Peyer's patch (tissue), 4 donors: Measurements from ENCODE around the gene RPS25. TPM values are rescaled to one million over a fixed set of nuclear protein-coding genes. Genes with fewer than 3 reads are reported as not detected.
"Not testable (repeated sequence)": the region's sequence is repeated elsewhere in the genome, so short reads cannot be mapped to it uniquely, and the experiment has no call there.

Experiments used
- DNase-seq, 3 donors: peaks; one replicate each; pipeline ENCODE4 v3.0.0-alpha.2; 2017 to 2019
- H3K27ac ChIP-seq, 4 donors: fragments of 200-600 bp; sonication (generic); one replicate each; pipeline ENCODE4 v1.5.1; 2016 to 2019
- H3K27me3 ChIP-seq, 2 donors: fragments of 200-600 bp; sonication (generic); one replicate each; pipeline ENCODE4 v1.5.1; 2019
- H3K36me3 ChIP-seq, 3 donors: fragments of 200-600 bp; sonication (generic); one replicate each; pipeline ENCODE4 v1.5.1; 2016 to 2019
- H3K4me1 ChIP-seq, 4 donors: fragments of 200-600 bp; sonication (generic); one replicate each; pipeline ENCODE4 v1.5.1; 2016 to 2019
- H3K4me3 ChIP-seq, 4 donors: fragments of 200-600 bp; sonication (generic); 1 replicate in 3 of 4; 2 replicates in 1 of 4; pipeline ENCODE4 v1.5.1; 2016 to 2019; ENCODE audit warnings: mild to moderate bottlenecking in 1 of 4
- H3K9me3 ChIP-seq, 4 donors: fragments of 200-600 bp; sonication (generic); one replicate each; pipeline ENCODE4 v1.5.1; 2016 to 2019; ENCODE audit warnings: mild to moderate bottlenecking in 1 of 4
- POLR2A ChIP-seq, 2 donors: fragments of 450-650 bp; IDR thresholded peaks; one replicate each; pipeline ENCODE4 v1.5.1; 2017; ENCODE audit warnings: antibody characterized with exemption in 2 of 2, mild to moderate bottlenecking in 2 of 2, moderate library complexity in 2 of 2
- total RNA-seq, 4 donors: library from RNA; depleted of rRNA; stranded (reverse); fragments of >200 nt; gene quantifications; one replicate each; pipeline ENCODE4 v1.1.0, GENCODE V29; 2016
- TF ChIP-seq, protein P1 (sequence below), 6 experiments: fragments of 450-650 bp in 4 of 6; fragments of 200-600 bp in 2 of 6; sonication (generic) in 1 of 6; IDR thresholded peaks; one replicate each; pipeline ENCODE4 v1.5.1; 2017 to 2019; ENCODE audit warnings: antibody characterized with exemption in 6 of 6, mild to moderate bottlenecking in 3 of 6, moderate library complexity in 1 of 6

RPS25 gene
- total RNA-seq, 4 donors from 2014 or later, result 369 to 1,310 (median 750) TPM

GRCh38 chr11:118996926-118997626 lies 21.1 kb downstream of the RPS25 start:
- H3K27ac ChIP-seq, result peak overlapping the region; percentile 74 to 84 (median 80)
- DNase-seq, result peak in 1 of 3 donors; percentile 20
- H3K9me3 ChIP-seq, result no peaks in the 10 kb centered on the region
- H3K36me3 ChIP-seq, result peaks cover 0 to 25% (median 0%) of the 10 kb centered on the region in 3 donors
- peaks cover 0 to 19% (median 6%) of the 10 kb centered on the region in 4 donors for H3K4me1 ChIP-seq
- no peaks in the 10 kb centered on the region for H3K27me3 ChIP-seq
- no peak for TF ChIP-seq POLR2A (IDR thresholded peaks at IDR 0.05)
- TF ChIP-seq, protein P1, sequence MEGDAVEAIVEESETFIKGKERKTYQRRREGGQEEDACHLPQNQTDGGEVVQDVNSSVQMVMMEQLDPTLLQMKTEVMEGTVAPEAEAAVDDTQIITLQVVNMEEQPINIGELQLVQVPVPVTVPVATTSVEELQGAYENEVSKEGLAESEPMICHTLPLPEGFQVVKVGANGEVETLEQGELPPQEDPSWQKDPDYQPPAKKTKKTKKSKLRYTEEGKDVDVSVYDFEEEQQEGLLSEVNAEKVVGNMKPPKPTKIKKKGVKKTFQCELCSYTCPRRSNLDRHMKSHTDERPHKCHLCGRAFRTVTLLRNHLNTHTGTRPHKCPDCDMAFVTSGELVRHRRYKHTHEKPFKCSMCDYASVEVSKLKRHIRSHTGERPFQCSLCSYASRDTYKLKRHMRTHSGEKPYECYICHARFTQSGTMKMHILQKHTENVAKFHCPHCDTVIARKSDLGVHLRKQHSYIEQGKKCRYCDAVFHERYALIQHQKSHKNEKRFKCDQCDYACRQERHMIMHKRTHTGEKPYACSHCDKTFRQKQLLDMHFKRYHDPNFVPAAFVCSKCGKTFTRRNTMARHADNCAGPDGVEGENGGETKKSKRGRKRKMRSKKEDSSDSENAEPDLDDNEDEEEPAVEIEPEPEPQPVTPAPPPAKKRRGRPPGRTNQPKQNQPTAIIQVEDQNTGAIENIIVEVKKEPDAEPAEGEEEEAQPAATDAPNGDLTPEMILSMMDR (IDR thresholded peaks at IDR 0.05), result peak in 1 of 6 experiments; percentile 7
- peak overlapping the region; percentile 71 to 93 (median 76) for H3K4me3 ChIP-seq

- DNase-seq, H3K9me3 ChIP-seq, H3K27ac ChIP-seq, H3K4me1 ChIP-seq, H3K36me3 ChIP-seq, H3K27me3 ChIP-seq, H3K4me3 ChIP-seq: not testable (repeated sequence)
These were observed 26.6 kb downstream of the RPS25 start for GRCh38 chr11:118991486-118992038.

- no peak for DNase-seq
- no peaks in the 10 kb centered on the region for H3K36me3 ChIP-seq
- H3K4me3 ChIP-seq, result no peak overlapping the region
- no peaks in the 10 kb centered on the region for H3K27me3 ChIP-seq
- TF ChIP-seq, protein P1 (IDR thresholded peaks at IDR 0.05), result no peak
- TF ChIP-seq POLR2A (IDR thresholded peaks at IDR 0.05), result no peak
- H3K27ac ChIP-seq, result no peak overlapping the region
- no peaks in the 10 kb centered on the region for H3K4me1 ChIP-seq
- no peaks in the 10 kb centered on the region for H3K9me3 ChIP-seq
These were observed 29.9 kb downstream of the RPS25 start for GRCh38 chr11:118988280-118988679.

GRCh38 chr11:118984825-118985224 lies 33.3 kb downstream of the RPS25 start:
- Histone ChIP-seq H3K9me3 (no peaks in the 10 kb centered on the region), H3K36me3 (no peaks in the 10 kb centered on the region), H3K27me3 (no peaks in the 10 kb centered on the region), H3K27ac (no peak overlapping the region), H3K4me1 (no peaks in the 10 kb centered on the region), H3K4me3 (no peak overlapping the region)
- TF ChIP-seq POLR2A (IDR thresholded peaks at IDR 0.05), result no peak
- TF ChIP-seq, protein P1 (IDR thresholded peaks at IDR 0.05), result no peak
- no peak for DNase-seq

DNA sequence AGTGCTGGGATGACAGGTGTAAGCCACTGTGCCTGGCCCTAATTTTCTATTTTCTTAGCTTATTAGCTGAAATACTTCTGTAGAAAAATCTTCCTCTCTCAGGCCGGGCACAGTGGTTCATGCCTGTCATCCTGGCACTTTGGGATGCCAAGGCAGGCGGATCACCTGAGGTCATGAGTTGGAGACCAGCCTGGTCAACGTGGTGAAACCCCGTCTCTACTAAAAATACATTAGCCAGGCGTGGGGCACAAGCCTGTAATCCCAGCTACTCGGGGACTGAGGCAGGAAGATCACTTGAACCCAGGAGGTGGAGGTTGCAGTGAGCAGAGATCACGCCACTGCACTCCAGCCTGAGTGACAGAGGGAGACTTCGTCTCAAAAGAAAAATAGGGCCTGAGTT lies 33.8 kb downstream of the RPS25 start:
- not testable (repeated sequence) for H3K9me3 ChIP-seq, H3K27me3 ChIP-seq, H3K4me1 ChIP-seq, H3K4me3 ChIP-seq, H3K36me3 ChIP-seq, DNase-seq, H3K27ac ChIP-seq

DNA sequence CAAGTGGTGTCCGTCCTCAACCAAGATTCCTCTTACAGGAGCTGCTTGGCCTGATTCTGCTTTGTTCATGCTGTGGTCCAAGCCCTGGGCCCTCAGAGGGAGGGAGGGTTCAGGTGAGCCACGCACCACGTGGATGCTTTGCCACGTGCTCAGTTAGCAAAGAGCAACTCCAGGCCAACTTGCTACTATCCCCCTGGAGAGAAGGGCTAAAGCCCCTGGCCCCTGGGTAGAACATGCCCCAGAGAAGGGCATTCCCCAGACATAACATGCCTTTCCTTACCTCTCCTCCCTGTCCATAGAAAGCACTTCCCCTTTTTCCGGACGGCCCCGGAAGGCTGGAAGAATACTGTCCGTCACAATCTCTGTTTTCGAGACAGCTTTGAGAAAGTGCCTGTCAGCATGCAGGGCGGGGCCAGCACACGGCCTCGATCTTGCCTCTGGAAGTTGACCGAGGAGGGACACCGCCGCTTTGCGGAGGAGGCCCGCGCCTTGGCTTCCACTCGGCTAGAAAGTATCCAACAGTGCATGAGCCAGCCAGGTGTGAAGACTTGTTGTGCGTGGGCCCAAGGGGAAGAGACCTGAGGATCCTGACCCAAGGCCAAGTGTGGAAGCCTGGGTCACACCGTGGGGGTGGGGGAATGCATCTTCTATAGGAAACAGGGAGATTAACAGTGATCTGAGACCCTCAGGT lies 37.8 kb downstream of the RPS25 start:
- TF ChIP-seq POLR2A (IDR thresholded peaks at IDR 0.05), result no peak
- TF ChIP-seq, protein P1 (IDR thresholded peaks at IDR 0.05), result no peak
- no peaks in the 10 kb centered on the region for H3K9me3 ChIP-seq
- no peak overlapping the region for H3K27ac ChIP-seq
- no peaks in the 10 kb centered on the region for H3K27me3 ChIP-seq
- no peaks in the 10 kb centered on the region for H3K36me3 ChIP-seq
- H3K4me3 ChIP-seq, result no peak overlapping the region
- no peaks in the 10 kb centered on the region for H3K4me1 ChIP-seq
- peak in 1 of 3 donors; percentile 55 for DNase-seq
